GM18498 (cell line): ENCODE measurements around the gene RPL12.
A peak's percentile ranks its signal among the peaks of the same experiment; 100 is the strongest.
"Not testable (repeated sequence)": the region's sequence is repeated elsewhere in the genome, so short reads cannot be mapped to it uniquely, and the experiment has no call there.

ENCODE experiments used
- ATAC-seq: cut with Tn5 transposase; IDR thresholded peaks from one replicate; pipeline ENCODE4 v1.9.1; 2021; ENCODE audit warnings: mild to moderate bottlenecking, moderate library complexity; ENCODE audit not compliant: unreplicated experiment

Gene RPL12

DNA sequence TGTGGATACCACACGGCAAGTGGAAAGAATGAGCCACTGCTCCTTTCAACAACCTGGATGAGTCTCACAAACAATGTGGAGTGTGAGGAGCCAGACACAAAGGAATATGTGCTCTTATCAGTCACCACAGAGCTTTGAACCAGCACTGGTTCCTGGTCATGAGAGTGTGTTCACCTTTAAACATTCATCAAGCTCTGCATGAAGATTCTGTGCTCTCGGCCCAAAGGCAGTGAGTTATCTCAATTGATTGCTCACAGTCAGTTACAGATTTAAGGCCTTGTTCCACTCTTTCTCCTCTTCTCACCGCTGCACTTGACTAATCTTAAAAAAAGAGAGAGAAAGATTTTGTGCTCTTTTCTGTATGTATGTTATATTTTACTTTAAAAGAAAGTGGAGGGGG lies 19.5 kb upstream of the RPL12 start:
- no peak for ATAC-seq

DNA sequence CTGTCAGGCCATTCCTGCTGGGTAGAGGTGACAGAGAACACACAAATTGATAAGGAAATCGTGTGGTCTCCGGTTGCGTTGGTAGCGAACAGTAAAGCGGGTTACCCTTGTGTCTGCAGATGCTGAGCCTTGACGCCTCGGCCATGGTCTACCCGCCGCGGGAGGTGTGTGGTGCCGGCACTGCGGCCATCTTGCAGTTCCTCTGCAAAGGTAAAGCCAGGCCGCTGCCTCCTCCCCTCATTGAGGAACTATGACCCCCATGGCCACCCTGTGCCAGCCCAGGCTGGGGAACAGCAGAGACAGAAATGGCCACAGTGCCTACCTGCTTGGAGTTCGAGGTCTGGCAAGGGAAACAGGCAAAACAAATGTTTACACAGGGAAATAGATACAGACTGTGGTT lies 16.4 kb upstream of the RPL12 start:
- no peak for ATAC-seq

DNA sequence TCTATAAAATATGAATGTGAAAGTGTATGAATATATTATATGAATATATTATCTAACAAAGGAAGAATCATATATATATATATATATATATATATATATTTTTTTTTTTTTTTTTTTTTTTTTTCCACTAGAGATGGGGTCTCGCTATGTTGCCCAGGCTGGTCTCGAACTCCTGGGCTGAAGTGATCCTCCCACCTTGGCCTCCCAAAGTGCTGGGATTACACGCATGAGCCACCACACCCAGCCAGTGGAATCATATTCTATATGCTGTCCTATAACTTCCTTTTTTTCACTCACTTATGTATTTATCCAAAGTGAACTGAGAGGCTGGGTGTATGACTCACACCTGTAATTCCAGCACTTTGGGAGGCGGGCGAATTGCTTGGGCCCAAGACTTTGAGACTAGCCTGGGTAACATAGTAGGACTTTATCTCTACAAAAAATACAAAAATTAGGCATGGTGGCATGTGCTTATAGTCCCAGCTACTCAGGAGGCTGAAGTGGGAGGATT lies 15.3 kb upstream of the RPL12 start:
- not testable (repeated sequence) for ATAC-seq

DNA sequence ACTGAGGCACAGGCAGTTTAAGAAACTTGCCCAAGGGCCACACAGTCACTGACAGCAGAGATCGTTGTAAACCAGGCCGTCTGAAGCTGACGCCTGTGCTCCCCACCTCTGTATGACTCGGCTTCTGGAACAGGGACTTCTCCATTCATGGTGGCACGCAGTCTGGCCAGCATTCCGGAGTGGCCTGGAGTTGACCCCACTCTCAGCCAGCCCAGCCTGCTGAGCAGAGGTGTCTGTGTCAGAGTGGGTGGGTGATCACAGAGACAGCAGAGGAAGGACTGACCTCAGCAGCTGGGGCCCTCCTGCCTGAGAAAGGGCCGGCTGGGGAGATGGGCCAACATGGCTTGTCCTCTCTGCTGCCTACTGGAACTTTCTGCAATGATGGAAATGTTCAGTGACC lies 12.7 kb upstream of the RPL12 start:
- ATAC-seq: no peak

DNA sequence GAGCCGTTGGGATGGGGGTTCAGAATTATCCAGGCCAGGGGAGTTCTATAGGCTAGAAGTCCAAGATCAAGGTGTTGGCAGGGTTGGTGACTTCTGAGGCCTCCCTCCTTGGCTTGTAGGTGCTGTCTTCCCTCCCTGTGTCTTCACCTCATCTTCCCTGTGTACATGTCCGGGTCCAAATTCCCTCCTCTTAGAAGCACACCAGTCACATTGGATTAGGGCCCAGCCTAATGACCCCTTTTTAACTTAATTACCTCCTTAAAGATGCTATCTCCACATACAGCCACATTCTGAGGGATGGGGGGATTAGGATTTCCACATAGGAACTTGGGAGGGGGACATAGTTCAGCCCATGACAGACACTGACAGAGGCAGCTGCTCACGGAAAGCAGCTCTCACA lies 12.2 kb upstream of the RPL12 start:
- ATAC-seq: no peak

DNA sequence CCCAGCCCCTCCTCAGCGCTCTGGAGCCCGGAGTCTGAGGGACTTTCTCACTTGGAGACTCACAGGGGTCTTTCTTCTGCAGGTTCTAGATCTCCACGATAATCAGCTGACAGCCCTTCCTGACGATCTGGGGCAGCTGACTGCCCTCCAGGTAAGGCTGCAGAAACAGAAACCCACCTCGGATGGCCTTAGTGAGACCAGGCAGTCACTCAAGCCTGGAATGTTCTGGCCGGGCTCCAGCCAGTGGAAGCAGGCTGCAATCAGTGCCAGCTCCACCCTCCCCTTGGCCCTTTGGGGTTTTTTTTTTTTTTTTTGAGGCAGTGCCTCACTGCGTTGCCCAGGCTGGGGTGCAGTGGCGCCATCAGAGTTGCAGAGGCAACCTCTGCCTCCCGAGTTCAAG lies 7.7 kb upstream of the RPL12 start:
- no peak for ATAC-seq

DNA sequence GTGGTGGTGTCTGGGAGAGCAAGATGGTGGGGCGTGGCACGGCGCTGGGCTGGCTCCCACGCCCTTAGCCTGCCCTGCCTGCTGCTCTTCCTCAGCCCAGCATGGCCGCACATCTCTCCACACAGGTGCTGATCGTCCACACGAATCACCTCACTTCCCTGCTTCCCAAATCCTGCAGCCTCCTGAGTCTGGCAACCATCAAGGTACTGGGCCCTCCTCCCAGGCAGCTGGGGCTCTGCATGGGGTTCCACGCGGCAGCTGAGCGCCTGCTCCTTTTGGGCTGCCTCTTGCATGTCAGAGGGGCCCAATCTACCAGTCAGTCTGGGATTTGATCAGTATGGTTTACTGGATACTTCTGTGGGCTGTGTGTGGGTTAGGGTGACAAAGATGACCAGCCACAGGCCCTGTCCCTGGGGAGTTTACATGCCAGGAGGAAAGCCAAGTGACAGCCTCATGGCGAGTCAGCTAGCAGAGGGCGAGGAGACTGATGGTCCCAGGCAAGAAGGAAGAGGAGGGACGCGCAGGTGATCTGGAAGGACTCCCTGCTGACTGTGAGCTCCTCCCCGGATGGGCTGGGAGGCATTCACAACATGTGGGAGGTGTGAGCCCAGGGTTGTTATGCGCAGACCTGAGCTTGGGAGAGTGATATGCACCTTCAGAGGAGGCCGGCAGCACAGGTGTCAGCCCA lies 6.1 kb upstream of the RPL12 start:
- no peak for ATAC-seq

DNA sequence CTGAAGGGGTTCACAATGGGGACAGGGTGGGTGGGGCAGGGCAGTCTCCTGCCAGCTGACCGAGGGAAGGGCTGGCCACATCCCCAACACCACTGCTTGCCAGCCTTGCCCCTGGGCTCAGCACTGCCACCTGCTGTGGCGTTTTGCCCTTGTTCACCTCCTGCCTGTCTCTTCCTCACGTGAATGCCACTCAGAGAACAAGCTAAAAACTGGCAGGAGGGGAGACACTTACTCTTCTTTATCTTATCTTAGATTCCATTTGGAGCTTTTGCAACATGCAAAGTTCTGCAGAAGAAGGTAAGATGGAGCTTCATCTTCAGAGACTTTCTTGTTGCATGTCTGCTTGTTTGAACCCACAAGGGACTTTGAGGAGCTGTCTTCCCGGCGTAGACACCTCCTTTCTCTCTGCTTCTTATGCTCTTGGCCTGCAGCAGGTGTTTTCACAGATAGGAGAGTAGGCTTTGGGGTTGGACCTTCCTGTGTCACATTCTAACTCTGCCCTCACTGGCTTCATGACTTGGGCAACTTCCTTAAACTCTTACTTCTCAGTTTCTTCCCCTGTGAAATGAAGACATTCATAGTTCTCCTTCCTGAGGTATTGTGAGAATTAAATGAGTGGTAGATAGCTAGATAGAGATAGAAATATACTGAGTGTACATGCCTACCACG lies 4.3 kb upstream of the RPL12 start:
- no peak for ATAC-seq

DNA sequence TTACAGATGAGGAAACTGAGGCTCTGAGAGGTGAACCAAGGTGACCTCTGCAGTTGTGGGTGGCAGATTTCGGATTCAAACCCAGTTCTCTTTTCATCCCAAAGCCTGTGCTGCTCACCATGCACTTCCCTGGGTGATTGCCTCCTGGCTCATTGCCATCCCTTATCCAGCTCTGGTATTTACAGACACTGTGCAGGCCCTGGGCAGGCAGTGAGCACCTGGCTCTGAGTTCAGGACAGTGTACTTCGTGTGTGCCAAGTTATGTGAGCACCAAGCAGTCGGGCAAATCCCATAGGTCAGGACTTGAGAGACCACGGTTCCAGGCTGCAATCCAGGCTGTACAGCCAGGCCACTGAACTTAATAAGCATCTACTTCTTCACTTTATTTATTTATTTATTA lies 1.5 kb upstream of the RPL12 start:
- ATAC-seq: no peak

DNA sequence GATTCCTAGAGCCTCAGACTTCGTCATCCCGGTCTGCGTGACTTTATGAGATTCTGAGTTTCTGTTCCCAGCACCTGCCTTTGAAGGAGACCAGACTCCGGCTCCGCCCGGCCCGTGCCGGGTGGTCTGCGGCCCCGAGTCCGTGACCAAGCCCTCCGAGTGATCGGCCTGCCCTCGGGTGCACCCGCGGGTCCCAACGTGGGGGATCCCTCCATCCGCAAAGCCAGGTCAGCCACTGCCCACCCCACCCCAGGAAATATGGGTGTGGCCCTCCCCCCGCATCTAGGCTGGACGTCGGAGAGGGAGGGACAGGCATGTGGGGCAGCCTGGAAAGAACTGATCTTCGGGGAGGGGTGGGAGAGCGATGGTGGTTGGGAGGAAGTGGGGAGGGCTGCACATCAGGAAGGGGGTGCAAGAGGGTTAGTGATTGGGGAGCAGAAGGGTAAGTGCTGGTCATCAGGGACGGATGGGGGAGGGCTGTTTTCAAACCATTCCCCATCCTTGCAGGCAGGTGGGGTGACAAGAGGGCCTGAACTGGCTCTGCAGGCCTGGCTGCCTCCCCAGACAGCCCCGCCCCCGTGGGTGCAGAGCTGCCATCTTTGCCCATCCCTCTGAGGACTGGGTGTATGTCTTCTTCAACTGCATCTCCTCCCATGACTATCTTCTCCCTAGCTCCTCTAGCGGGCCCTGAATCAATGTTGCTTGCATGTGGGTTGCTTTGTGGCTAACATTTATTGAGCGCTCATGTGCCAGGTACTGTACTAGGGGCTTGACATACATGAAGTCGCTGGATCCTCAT lies 851 bp upstream of the RPL12 start:
- ATAC-seq: peak; percentile 9

DNA sequence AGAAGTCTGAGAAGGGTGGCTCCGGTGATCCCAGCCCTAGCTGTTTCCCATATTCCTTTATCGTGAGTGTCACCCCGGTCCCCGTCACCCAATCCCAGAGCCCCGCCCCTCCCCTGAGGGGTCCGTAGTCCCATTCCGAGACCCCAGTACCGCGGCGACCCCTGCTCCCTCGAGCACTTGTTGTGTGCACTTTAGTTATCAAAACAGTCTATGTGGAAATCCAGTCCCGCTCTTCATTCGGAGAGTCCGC lies 327 bp upstream of the RPL12 start:
- no peak for ATAC-seq

DNA sequence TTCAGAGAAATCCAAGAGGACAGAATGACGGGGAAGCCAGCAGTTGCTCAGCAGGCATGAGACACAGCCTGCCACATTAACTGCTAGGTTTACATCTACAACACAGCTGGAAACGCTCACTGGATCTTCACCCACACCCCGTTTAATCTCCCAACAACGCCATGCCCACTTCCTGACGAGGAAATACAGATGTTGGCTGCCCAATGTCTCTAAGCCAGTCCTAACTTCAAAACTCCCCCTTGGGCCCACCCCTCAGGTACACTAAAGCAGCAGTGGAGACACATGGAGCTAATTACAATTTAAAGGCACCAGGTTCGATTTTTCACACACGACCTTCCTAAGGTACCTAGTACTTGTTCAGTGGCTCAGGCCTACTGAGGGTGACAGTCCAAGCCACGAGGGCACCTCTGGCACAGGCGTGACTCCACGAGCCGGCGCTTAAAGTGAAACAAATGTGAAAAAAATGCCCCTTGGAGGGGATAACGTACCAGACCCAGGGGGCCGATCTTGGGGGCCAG lies 904 bp downstream of the RPL12 start:
- no peak for ATAC-seq

DNA sequence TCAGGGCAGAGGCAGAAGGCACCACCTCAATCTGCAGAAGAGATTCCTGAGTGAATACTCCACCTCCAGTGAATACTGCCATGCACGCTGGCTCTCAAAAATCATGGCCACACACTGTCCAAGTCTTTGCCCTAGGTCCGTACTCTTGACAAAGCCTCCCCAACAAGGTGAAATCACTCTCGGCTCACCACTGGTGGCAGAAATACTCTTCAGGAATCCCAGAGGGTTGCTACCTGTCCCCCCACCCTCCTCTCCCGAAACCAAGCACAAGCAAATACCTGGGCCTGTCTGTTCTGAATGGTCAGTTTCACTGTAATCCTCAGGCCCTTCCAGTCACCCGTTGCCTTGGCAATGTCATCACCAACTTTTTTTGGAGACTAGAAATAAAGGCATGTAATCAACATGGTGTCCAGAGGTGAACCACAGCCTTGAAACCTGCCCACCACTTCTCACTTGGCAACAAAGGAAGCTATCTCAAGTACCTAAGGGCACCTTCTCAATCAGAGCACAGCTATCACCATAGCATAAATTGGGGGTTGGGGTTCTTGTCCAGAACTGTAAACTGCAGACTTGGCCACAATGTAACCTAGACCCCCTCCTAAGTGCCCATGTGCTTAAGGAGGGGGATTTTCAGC lies 1.8 kb downstream of the RPL12 start:
- ATAC-seq: no peak

DNA sequence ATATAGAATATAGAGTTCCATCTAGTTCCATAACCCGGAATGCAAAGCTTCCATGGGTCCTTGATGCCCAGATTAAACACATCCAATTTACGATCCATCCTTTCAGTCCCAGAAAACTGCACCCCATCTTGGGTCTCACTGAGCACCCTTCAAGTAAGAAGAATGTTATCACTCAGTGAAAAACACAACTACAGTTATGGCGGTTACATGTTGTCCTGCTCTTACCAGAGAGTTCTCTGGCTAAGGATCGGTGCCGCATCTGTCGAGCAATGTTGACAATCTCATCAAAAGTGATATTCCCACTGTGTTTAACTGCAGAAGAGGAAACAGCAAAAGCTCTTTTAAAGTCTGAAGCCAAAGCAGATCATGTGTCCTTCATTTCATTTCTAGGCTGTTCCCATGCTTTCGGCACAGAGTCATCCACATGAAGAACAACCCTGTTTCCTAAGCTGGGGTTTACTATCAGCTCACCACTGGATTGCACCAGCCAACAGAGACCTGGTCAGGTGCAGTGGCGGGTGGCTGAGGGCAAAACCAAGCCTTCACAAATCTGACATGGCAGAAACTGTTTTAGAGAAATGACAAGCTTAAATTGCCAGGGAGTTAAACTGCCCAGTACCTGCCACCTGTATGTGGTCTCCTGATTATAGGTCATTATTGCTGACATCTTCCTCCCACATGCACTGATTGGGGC lies 2.9 kb downstream of the RPL12 start:
- ATAC-seq: no peak

DNA sequence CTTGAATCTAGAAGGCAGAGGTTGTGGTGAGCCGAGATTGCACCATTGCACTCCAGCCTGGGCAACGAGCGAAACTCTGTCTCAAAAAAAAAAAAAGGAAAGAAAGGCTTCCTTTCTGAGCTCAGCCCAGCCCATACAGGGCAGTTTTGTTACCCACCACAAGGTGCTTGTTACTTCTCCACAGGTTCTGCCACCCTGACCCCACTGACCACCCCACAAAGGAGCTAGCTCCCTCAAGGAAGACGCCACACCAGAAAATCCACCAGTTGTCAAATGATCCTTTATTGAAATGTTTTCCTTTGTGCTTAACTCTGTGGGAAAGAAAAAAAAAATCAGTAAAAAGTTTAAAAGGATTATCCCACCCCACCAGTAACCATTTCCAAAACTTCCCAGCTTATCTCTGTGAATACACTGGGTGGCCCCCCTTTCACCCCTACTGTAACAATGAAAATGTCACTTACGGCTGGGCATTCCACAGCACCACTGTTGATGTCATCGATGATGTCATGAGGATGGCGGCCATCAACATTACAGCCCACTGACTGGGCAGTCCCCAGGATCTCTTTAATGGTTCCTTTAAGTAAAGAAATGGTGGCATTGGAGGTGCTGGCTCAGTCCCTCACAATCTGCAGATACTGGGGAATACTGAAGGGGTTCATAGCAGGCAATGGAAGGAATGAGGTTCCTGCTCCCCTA lies 3.6 kb downstream of the RPL12 start:
- no peak for ATAC-seq

DNA sequence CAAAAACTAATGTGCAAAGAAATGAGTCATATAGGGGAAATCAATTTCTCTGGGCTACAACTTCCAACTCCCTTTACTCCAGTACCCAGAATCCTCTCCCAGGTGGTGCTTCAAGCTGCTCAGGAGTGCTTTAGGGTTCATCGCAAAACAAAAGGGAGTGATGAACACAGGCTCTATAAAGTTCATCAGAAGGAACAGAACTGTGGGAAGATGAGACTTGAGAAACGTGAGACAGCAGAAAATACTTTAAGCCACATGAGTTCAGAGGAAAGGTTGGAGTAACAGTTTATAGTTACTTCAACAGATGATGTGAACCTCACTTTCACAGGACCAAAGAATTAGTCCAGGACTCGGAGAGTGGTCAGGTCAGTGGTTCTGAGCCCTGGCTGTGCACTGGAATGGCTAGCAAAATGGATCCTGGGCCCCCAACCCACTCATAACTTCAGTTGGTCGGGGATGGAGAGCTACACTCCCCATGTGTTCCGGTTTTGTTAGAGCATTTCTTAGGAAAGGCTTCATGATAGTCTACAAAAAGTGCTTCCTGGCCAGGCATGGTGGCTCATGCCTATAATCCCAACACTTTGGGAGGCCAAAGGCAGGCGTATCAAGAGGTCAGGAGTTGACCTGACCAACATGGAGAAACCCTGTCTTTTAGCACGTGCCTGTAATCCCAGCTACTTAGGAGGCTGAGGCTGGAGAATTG lies 4.3 kb downstream of the RPL12 start:
- ATAC-seq: no peak

DNA sequence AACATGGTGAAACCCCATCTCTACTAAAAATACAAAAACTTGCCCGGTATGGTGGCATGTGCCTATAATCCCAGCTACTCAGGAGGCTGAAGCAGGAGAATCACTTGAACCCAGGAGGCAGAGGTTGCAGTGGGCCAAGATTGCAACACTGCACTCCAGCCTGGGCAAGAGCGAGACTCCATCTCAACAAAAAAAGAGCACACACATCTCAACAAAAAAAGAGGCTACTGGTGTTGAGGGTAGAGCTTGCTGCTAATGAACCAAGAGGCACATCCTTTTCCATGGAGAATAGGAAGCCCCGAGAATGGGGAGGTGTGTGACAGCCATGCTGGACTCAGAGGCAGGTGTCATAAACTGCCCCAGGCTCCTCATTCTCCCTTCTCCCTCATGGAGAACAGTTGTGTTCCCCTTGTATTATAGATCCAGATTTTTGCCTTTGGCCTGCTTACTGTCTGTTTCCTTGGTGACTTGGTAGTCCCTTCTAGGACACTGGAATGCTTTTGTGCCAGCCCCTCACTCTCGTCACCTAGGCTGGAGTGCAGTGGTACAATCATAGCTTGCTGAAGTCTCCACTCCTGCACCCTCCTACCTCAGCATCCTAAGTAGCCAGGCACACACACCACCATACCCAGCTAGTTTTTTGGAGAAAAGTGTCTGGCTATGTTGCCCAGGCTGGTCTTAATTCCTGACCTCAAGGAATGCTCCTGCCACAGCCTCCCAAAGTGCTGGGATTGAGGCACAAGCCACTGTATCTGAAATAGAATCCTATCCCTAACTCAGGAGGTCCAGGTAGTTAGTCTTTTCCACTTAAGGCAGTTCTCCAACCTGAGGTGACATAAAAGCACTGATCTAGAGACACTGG lies 5.1 kb downstream of the RPL12 start:
- no peak for ATAC-seq

DNA sequence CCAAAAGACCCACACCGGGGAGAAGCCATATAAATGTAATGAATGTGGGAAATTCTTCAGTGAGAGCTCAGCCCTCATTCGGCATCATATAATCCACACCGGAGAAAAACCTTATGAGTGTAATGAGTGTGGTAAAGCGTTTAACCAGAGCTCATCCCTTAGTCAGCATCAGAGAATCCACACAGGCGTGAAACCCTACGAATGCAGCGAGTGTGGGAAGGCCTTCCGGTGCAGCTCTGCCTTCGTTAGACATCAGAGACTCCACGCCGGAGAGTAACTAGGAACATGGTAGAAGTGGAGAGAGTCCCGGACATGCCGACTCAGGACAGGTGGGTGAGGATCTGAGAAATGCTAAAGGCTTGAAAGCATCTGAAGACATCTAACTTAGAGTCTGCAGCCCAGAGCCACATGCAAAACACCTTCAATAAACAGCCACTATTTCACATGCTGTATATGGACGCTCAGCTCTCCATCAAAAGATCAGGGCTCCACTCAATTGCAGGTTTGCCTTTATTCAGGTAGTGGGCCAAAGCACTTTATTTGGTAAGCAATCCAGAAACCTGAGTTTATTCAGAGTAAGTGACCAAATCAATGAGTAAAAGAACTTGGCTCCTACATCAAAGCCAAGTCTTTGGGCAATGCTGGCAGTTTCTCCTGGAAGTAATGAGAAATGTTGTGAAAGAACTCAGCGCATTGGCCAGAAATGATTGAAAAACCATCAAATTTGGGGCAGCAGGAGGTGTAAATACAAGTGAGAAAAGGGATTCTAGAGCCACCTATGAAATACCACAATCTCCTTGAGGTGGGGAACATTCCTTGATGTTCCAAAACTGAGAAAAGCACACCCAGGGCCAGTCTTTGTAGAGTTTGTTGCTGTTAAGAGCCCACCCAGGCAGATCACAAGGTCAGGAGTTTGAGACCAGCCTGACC lies 6.0 kb downstream of the RPL12 start:
- no peak for ATAC-seq
